SH-SY5Y (cell line): ENCODE data around the gene CMBL.

Source experiments
- GATA2 ChIP-seq: IDR thresholded peaks from 2 replicates; pipeline ENCODE4 v1.6.1; 2011; ENCODE audit warnings: mild to moderate bottlenecking, low read depth, low read length
- GATA3 ChIP-seq: IDR thresholded peaks from 2 replicates; pipeline ENCODE4 v1.6.1; 2011; ENCODE audit warnings: low read depth, mild to moderate bottlenecking, low read length, moderate library complexity

- TF ChIP-seq GATA3 (no peak), GATA2 (no peak)
Observed at GRCh38 chr5:10317825-10318682, 10.4 kb upstream of the CMBL start.
